GM18907 (cell line): ENCODE results near the gene SPINK4.

Experiments used
- ATAC-seq: cut with Tn5 transposase; IDR thresholded peaks from one replicate; pipeline ENCODE4 v1.9.1; 2021; ENCODE audit warnings: mild to moderate bottlenecking, moderate library complexity; ENCODE audit not compliant: unreplicated experiment

SPINK4 gene

GRCh38 chr9:33256236-33256635 lies 16.3 kb downstream of the SPINK4 start:
- no peak for ATAC-seq

- ATAC-seq, result no peak
Observed at GRCh38 chr9:33257276-33257675, 17.3 kb downstream of the SPINK4 start.

GRCh38 chr9:33260372-33260771 lies 20.4 kb downstream of the SPINK4 start:
- ATAC-seq, result no peak

GRCh38 chr9:33263131-33264002 lies 23.4 kb downstream of the SPINK4 start:
- peak; percentile 10 for ATAC-seq

- peak; percentile 41 for ATAC-seq
Observed at GRCh38 chr9:33264003-33264472, 24.1 kb downstream of the SPINK4 start.

- peak; percentile 89 for ATAC-seq
Observed at GRCh38 chr9:33264473-33265177, 24.7 kb downstream of the SPINK4 start, which contains the start of the genes BAG1 and CHMP5. Gene BAG1, minus strand, starts transcription at chr9:33264708. Gene CHMP5, plus strand, starts transcription at chr9:33265049. Its CDS starts 30 bp downstream, at chr9:33265079.

- ATAC-seq, result no peak
Observed at GRCh38 chr9:33265211-33265865, 25.4 kb downstream of the SPINK4 start.

GRCh38 chr9:33267151-33267767 lies 27.3 kb downstream of the SPINK4 start:
- ATAC-seq, result no peak

- ATAC-seq, result no peak
Observed at GRCh38 chr9:33270146-33270545, 30.2 kb downstream of the SPINK4 start.

- no peak for ATAC-seq
Observed at GRCh38 chr9:33272061-33272460, 32.1 kb downstream of the SPINK4 start.

- no peak for ATAC-seq
Observed at GRCh38 chr9:33273266-33273971, 33.5 kb downstream of the SPINK4 start.

- no peak for ATAC-seq
Observed at GRCh38 chr9:33273972-33274328, 34.0 kb downstream of the SPINK4 start.

- ATAC-seq, result no peak
Observed at GRCh38 chr9:33277484-33277883, 37.5 kb downstream of the SPINK4 start.

GRCh38 chr9:33285502-33285901 lies 45.5 kb downstream of the SPINK4 start:
- ATAC-seq, result no peak

GRCh38 chr9:33287087-33287490 lies 47.1 kb downstream of the SPINK4 start:
- ATAC-seq, result no peak

GRCh38 chr9:33288235-33288634 lies 48.3 kb downstream of the SPINK4 start:
- no peak for ATAC-seq

GRCh38 chr9:33288828-33289483 lies 49.0 kb downstream of the SPINK4 start:
- ATAC-seq, result no peak

- no peak for ATAC-seq
Observed at GRCh38 chr9:33289496-33289895, 49.5 kb downstream of the SPINK4 start.

GRCh38 chr9:33289936-33290246 lies 49.9 kb downstream of the SPINK4 start:
- no peak for ATAC-seq
